KBM-7 (cell line): ENCODE results near the gene ZC2HC1B.
"Not testable (repeated sequence)": the region's sequence is repeated elsewhere in the genome, so short reads cannot be mapped to it uniquely, and the experiment has no call there.

Experiments used
- DNase-seq: peaks from one replicate; pipeline ENCODE4 v3.0.0-alpha.2; 2015
- in situ Hi-C: fragments of 300-500 bp; cut with MboI; formaldehyde crosslinking; loops from 2 replicates; pipeline ENCODE4 v1.14.3; 2020; ENCODE audit warnings: low sequenced_read_pairs, low pct_unique_long_range_greater_than_20kb, mixed read lengths

ZC2HC1B gene

GRCh38 chr6:143902827-143903226, 38.6 kb downstream of the ZC2HC1B start:
- no peak for DNase-seq
- in situ Hi-C loops, result no loop called here

GRCh38 chr6:143911028-143911427, 46.8 kb downstream of the ZC2HC1B start:
- DNase-seq, result no peak
- in situ Hi-C loops, result no loop called here

GRCh38 chr6:143912671-143913070, 48.4 kb downstream of the ZC2HC1B start:
- no peak for DNase-seq
- in situ Hi-C loops, result no loop called here

- in situ Hi-C loops, DNase-seq: not testable (repeated sequence)
Measured at GRCh38 chr6:143917026-143917425, 52.8 kb downstream of the ZC2HC1B start.

GRCh38 chr6:143928853-143929252, 64.6 kb downstream of the ZC2HC1B start:
- in situ Hi-C loops, result no loop called here
- no peak for DNase-seq

- in situ Hi-C loops, result no loop called here
- no peak for DNase-seq
Measured at GRCh38 chr6:143929975-143930374, 65.7 kb downstream of the ZC2HC1B start.

GRCh38 chr6:143934331-143934730, 70.1 kb downstream of the ZC2HC1B start:
- in situ Hi-C loops, result no loop called here
- no peak for DNase-seq

- no peak for DNase-seq
- in situ Hi-C loops, result no loop called here
Measured at GRCh38 chr6:143934867-143935266, 70.6 kb downstream of the ZC2HC1B start.

GRCh38 chr6:143936347-143936746, 72.1 kb downstream of the ZC2HC1B start:
- no peak for DNase-seq
- in situ Hi-C loops, result no loop called here

- in situ Hi-C loops, result no loop called here
- DNase-seq, result no peak
Measured at GRCh38 chr6:143936778-143937667, 72.7 kb downstream of the ZC2HC1B start.

GRCh38 chr6:143937668-143937970, 73.3 kb downstream of the ZC2HC1B start:
- no peak for DNase-seq
- in situ Hi-C loops, result no loop called here

GRCh38 chr6:143939364-143939763, 75.1 kb downstream of the ZC2HC1B start:
- no peak for DNase-seq
- in situ Hi-C loops, result no loop called here

- in situ Hi-C loops, result no loop called here
- DNase-seq, result peak; percentile 79
Measured at GRCh38 chr6:143940011-143940597, 75.8 kb downstream of the ZC2HC1B start.

GRCh38 chr6:143941852-143942627, 77.8 kb downstream of the ZC2HC1B start:
- peak; percentile 45 for DNase-seq
- in situ Hi-C loops, result no loop called here

- DNase-seq, result no peak
- in situ Hi-C loops, result no loop called here
Measured at GRCh38 chr6:143948208-143948607, 83.9 kb downstream of the ZC2HC1B start.

GRCh38 chr6:143949535-143949934, 85.3 kb downstream of the ZC2HC1B start:
- in situ Hi-C loops, result no loop called here

GRCh38 chr6:143949962-143950361, 85.7 kb downstream of the ZC2HC1B start:
- no peak for DNase-seq
- in situ Hi-C loops, result no loop called here

More at GRCh38 chr6:143949535-143949934, 85.3 kb downstream of the ZC2HC1B start:
- no peak for DNase-seq

- DNase-seq, result no peak
- in situ Hi-C loops, result no loop called here
Measured at GRCh38 chr6:143950875-143951274, 86.6 kb downstream of the ZC2HC1B start.

GRCh38 chr6:143952060-143952778, 87.9 kb downstream of the ZC2HC1B start:
- DNase-seq, result no peak
- in situ Hi-C loops, result no loop called here
